GM18507 (cell line): ENCODE data around the gene VPS54.

ENCODE experiments used
- DNase-seq: peaks from one replicate; pipeline ENCODE4 v3.0.0; 2011; ENCODE audit warnings: low read depth; ENCODE audit not compliant: insufficient read length; ENCODE audit errors: extremely low spot score
- FAIRE-seq: peaks from 2 replicates; lab custom pipeline; 2011; peaks lifted over from hg19 to GRCh38; lab: Jason Lieb, UNC

Gene VPS54

DNA sequence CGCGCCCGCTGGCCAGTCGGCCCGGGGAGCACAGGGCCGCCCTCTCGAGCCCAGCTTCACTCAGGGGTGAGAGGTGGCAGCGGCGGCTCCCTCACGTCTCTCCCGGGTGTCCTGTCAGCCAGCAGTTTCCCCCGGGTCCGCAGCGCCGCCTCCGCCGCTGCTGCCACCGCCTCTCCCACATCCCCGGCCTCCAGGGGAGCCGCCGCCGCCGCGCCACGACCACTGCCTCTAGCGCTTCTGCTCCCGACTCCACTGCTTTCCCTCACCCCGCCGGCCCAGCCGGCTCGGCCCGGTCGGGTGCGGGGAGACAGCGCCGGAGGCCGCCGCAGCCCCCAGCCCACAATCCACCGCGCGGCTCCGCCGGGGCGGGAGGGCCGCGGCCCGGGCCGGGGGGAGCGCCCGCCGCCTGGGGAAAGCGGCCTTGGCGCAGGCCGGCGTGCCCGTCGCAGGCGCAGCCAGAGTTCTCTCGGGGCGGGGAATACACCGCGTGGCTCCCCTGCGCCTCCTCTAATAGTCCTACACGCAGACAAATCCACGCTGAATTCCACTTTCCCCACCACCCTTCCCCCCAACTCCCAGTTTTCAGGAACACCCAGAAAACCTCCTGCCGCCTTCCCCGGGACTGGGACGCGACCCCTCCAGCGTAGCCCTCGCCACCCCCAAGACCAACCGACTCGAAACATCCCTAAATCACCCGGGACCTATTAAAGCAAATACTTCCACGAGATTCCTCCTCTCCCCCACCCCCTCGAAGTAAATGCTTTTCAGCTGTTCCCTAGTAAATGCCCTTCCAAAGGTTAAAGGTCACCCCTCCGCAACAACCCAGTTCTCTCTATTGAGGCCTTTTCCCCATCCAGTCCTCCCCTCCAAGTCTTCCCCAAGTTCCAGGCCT is at the start of gene VPS54:
TSS of gene VPS54 (minus strand) at position 346 of the 892 bp plus-strand sequence. CDS start 35,429 bp downstream, outside the sequence.
- DNase-seq (peak; percentile 38), FAIRE-seq (no peak)

DNA sequence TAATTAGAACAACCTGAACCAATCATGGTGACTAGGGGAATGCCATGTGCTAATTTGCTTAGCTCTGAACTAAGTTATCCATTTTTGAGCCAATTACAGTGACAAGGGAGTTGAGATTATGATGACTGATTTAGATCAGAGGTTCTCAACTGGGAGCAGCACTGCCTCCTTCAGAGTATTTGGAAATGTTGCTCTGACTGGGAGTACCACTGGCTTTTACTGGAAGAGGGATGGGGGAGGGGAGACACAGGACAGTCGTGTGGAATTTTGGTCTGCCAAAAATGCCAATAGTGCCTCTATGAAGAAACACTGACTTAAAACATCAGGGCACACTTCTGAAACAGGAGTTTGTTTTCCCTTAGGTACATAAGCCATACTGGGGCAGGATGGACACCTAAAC is 48.1 kb upstream of the VPS54 start:
- no peak for DNase-seq
- FAIRE-seq, result no peak

- FAIRE-seq (no peak), DNase-seq (no peak)
These were observed 46.3 kb upstream of the VPS54 start for GRCh38 chr2:64065516-64065915.

GRCh38 chr2:64063924-64064331 is 44.7 kb upstream of the VPS54 start:
- FAIRE-seq (no peak), DNase-seq (no peak)

- DNase-seq, result no peak
- FAIRE-seq, result no peak
These were observed 44.2 kb upstream of the VPS54 start for GRCh38 chr2:64063454-64063853.

GRCh38 chr2:64062840-64063239 is 43.6 kb upstream of the VPS54 start:
- no peak for FAIRE-seq

GRCh38 chr2:64059270-64059669 is 40.0 kb upstream of the VPS54 start:
- DNase-seq (no peak), FAIRE-seq (no peak)

More at GRCh38 chr2:64062840-64063239, 43.6 kb upstream of the VPS54 start:
- no peak for DNase-seq

DNA sequence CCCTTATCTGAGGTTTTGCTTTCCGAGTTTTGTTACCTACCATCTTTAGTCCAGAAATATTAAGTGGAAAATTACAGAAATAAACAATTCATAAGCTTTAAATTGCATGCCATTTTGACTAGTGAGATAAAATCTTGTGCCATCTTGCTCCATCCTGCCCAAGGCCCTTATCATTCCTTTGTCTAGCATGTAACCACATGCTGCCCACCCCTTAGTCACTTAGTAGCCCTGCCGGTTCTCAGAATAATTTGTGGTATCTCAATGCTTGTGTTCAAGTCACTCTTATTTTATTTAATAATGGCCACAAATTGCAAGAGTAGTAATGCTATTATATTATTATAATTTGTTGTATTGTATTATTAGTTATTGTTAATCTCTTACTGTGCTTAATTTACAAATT is 36.8 kb upstream of the VPS54 start:
- DNase-seq, result no peak
- no peak for FAIRE-seq

DNA sequence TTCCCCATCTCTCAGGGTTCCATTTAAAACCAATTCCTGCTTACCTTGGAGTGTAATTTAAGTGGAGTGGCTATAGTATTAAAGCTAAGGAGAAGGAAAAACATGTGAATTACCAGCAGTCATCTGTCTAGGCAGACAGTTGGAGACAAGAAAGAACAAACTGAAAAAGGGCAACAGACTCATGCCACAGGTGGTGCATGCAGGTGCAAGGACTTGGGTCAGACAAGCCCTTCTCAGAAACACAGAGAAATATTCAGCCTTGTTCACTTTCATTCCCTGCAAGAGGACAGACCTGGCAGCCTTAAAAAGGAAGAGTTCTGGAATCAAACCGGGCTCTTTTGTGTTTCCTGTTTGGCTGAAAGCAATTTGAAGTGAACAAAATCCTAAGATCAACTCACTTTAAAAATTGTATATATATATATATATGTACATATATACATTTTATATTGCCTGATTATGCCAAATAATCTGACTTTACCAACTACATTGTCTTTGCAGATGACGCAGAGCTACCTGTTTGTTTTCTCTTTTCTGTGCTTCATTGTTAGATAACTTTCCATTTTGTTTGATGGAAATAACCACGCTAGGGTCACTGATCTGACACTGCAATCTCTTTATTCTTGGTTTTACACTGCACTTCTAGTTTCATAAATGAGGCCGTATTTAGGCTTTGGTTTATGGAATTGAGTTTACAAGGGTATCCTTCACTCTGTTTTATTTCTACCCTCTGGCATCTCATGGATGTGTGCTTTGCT is 35.1 kb upstream of the VPS54 start:
- FAIRE-seq, result no peak
- DNase-seq, result no peak

DNA sequence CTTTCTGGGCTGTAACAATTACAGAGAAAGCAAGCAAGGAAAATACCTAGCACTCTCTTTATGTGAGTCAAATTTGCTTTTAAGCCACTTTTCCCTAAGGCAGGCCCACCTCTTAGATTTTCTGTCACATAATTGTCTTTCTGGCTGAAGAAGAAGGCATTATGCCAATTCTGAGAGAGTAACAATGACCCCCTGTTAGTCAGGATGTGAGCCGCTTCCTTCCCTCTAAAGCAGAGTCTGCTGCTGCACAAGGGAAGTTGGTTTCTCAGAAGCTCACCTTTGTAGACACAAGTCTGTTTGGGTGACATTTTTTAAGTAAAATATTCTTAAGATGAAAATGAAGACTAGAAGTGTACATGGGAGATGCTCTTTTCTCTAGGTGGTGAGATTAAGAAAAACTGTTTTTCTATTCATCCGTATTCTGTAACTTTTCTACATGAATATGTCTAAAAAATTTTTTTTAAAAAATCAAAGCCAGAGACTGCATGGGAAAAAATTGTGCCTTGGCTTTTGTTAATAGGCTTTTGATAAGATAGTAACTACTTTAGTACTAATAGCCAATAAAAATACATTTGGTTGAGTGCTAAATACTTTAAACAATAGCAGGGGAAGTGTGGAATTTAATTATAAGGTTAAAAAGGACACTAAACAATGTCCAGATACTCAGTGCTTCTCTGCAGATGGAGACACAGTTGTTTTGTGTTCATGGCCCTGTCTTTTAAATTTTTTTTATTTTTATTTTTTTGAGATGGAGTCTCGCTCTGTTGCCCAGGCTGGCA is 33.4 kb upstream of the VPS54 start:
- peak; percentile 42 for FAIRE-seq
- no peak for DNase-seq

DNA sequence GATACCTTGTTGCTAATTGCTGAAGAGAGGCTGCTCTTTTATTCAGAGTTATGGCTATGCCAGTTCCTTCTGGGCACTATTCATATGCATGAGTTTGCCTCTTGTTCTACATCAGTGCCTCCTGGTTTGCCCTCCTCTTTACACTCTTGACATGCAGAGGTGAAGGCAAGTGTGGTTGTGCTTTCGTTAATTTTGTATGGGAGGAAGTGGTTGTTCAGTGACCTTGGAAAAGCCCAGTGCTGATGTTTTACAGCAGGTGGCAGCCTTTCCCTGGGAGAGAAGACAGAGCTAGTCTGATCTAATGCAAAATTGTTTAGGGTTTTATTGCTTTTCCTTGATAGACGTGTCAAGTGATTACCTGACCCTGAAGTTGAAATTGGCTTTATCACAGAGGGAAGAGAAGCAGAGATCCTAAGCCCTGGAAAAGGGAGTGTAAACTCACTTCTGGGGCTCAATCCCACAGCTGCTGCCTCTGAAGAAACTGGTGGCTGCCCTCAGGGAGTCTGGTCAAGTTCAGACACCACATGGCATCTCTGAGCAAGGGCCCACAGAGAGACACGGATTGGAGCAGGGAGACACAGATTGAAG is 30.5 kb upstream of the VPS54 start:
- peak; percentile 70 for DNase-seq
- peak; percentile 95 for FAIRE-seq

GRCh38 chr2:64045938-64046337 is 26.7 kb upstream of the VPS54 start:
- no peak for FAIRE-seq
- no peak for DNase-seq

DNA sequence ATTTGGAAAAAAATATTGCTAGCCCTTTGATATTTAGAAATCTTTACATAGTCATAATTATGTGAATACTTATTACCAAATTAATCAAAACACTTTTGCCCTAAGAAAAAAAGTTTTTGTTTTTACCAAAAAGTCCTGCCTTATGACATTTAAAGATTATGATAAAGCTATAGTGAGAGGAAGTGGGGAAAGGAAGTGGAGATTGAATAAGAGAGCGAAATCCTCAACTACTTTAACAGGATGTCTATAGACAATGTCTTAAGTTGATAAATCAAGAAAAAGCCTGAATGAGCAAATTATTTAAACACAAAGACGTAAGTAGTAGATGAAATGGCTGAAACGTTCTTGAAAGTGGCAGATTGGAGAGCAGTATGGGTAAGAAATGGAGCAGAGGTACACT is 20.9 kb upstream of the VPS54 start:
- FAIRE-seq (no peak), DNase-seq (no peak)

DNA sequence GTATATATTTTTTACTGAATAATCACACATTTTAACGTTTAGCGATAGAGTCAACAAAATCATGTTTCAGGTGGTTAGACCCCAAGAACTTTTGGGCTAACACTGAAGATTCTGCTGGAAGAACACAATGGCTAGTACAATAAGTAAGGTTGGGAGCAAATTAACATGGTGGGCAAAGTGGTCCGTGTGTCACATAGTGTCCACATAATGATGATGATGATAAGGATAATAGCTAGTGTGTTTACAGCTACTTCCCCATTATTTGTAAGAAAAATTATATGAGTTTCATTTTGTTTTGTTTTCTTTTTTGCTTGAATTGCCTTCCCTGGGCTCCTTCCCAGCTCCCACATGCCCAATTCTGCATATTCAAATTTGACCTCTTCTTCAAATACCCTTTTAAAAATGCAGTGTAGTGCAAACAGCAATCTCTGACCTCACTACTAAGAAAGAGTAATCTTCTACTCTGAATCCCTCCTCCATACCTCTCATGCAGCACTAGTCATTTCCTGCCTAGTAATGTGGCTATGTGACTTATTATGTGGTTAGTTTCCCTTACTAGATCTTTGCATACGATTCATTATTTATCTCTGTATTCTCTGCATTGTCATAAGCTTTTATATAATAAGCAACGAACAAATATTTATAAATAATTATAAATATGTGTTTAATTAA is 16.9 kb upstream of the VPS54 start:
- FAIRE-seq, result peak; percentile 79
- no peak for DNase-seq

DNA sequence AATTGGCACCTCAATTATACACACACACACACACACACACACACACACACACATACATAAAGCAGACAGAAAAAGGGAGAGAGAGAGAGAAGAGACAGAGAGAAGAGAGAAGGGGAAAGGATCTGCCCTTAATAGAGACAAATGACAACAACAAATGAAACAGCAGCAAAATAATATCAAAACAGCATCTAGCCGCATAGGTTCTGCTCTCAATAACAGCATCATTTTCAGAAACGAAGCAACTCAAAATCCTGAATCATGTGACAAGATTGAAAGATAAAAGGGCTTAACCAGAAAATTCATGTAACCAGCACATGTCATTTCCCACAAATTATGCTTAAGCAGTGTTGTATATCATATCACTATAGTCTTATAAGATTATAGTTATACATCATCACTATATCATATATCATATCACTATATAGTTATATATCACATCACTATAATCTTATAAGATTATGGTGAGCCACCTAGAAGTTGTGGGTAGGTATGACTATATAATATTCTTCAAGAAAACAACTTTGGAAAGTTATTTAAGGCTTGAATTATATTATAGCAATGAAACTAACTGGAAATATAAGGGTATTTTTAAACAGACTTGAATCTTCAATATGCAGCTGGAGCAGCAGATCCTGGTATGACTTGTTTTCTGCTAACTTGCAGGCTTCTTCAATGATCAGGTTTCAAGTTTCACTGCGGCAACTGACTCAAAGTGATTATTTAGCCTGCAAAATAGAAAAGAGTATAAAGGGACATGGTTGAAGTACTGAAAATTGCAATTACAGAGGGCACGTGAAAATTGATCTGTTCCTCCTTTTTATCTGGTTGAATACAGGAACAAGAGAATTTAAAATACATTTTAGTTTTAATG is 16.1 kb upstream of the VPS54 start:
- DNase-seq (no peak), FAIRE-seq (peak; percentile 38)

- FAIRE-seq (no peak), DNase-seq (no peak)
These were observed 10.0 kb upstream of the VPS54 start for GRCh38 chr2:64029116-64029665.

DNA sequence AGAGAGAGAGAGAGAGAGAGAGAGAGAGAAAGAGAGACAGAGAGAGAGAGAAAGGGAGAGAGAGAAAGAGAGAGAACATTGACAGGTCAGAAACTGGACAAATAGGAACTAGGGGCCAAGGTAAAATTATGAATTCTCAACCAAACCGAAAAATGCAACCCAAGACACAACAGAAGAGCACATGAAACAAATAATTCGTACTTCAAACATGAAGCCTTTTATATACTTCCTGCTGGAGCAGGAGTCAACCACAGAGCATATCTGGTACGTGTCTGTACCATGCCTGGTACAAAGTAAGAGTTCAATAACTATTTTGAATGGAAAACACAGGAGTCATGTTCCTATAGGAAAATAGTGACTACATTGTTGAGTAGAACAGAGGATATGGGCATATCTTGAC is 6.5 kb upstream of the VPS54 start:
- DNase-seq (no peak), FAIRE-seq (no peak)
